Tibial artery (tissue), 4 donors: ENCODE measurements around the gene USP49.

Experiments
- DNase-seq, 2 donors: peaks; one replicate each; pipeline ENCODE4 v3.0.0-alpha.2; 2019
- H3K27ac ChIP-seq, 2 donors: fragments of 200-600 bp; sonication (generic) in 1 of 2; 1 replicate in 1 of 2; 2 replicates in 1 of 2; pipeline ENCODE4 v1.5.1; 2018 to 2019; ENCODE audit warnings: mild to moderate bottlenecking in 1 of 2
- H3K27me3 ChIP-seq, 2 donors: fragments of 200-600 bp; sonication (generic) in 1 of 2; one replicate each; pipeline versions ENCODE4 v1.5.1 to v1.6.0; 2016 to 2019
- H3K36me3 ChIP-seq, 3 donors: fragments of 200-600 bp; sonication (generic) in 2 of 3; one replicate each; pipeline ENCODE4 v1.5.1; 2016 to 2019; ENCODE audit warnings: mild to moderate bottlenecking in 2 of 3
- H3K4me1 ChIP-seq, 4 donors: fragments of 200-600 bp; sonication (generic) in 2 of 4; 1 replicate in 3 of 4; 2 replicates in 1 of 4; pipeline ENCODE4 v1.5.1; 2016 to 2019
- H3K4me3 ChIP-seq, 2 donors: fragments of 200-600 bp; sonication (generic) in 1 of 2; 1 replicate in 1 of 2; 2 replicates in 1 of 2; pipeline ENCODE4 v1.5.1; 2018 to 2019; ENCODE audit warnings: mild to moderate bottlenecking in 2 of 2
- H3K9me3 ChIP-seq, 3 donors: fragments of 200-600 bp; sonication (generic) in 1 of 3; one replicate each; pipeline ENCODE4 v1.5.1; 2016 to 2019
- CTCF ChIP-seq, 2 experiments: fragments of 200-600 bp in 1 of 2; fragments of 450-650 bp in 1 of 2; IDR thresholded peaks; one replicate each; pipeline ENCODE4 v1.5.1; 2017 to 2019; ENCODE audit warnings: antibody characterized with exemption in 2 of 2, mild to moderate bottlenecking in 1 of 2, moderate library complexity in 1 of 2
- intact Hi-C: fragments of 100-400 bp; cut with DNase I; formaldehyde crosslinking; loops from one replicate; pipeline ENCODE4 v1.15.0; 2023; ENCODE audit warnings: low total_unique reads

Gene USP49

GRCh38 chr6:41881506-41881905 lies 13.7 kb downstream of the USP49 start:
- H3K27ac ChIP-seq = no peak overlapping the region
- H3K4me1 ChIP-seq = no peaks in the 10 kb centered on the region
- no peak for DNase-seq
- intact Hi-C loops = no loop called here
- H3K9me3 ChIP-seq = no peaks in the 10 kb centered on the region
- TF ChIP-seq CTCF (IDR thresholded peaks at IDR 0.05) = no peak
- no peak overlapping the region for H3K4me3 ChIP-seq
- no peaks in the 10 kb centered on the region for H3K27me3 ChIP-seq
- no peaks in the 10 kb centered on the region for H3K36me3 ChIP-seq

DNA sequence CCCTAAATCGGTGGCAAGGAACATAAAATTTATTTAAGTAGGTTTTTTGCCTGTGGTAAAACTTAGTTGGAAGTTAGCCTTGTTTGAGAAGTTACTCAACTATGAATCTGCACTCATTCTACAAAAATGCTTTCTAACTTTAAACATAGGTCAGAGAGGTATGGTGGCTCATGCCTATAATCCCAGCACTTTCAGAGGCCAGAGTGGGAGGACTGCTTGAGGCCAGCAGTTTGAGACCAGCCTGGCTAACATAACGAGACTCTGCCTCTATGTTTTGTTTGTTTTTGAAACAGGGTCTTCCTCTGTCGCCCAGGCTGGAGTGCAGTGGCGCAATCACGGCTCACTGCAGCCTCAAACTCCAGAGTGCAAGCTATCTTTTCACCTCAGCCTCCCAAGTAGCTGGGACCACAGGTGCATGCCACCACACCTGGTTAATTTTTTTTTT lies 16.2 kb downstream of the USP49 start:
- Histone ChIP-seq H3K27ac (no peak overlapping the region), H3K9me3 (no peaks in the 10 kb centered on the region), H3K36me3 (no peaks in the 10 kb centered on the region), H3K4me1 (no peaks in the 10 kb centered on the region), H3K4me3 (no peak overlapping the region), H3K27me3 (no peaks in the 10 kb centered on the region)
- intact Hi-C loops = no loop called here
- TF ChIP-seq CTCF (IDR thresholded peaks at IDR 0.05) = no peak
- DNase-seq = no peak

GRCh38 chr6:41878246-41878645 lies 16.9 kb downstream of the USP49 start:
- H3K27me3 ChIP-seq = no peaks in the 10 kb centered on the region
- TF ChIP-seq CTCF (IDR thresholded peaks at IDR 0.05) = no peak
- intact Hi-C loops = no loop called here
- no peaks in the 10 kb centered on the region for H3K9me3 ChIP-seq
- no peak overlapping the region for H3K27ac ChIP-seq
- no peaks in the 10 kb centered on the region for H3K36me3 ChIP-seq
- H3K4me1 ChIP-seq = no peaks in the 10 kb centered on the region
- no peak for DNase-seq
- H3K4me3 ChIP-seq = no peak overlapping the region

DNA sequence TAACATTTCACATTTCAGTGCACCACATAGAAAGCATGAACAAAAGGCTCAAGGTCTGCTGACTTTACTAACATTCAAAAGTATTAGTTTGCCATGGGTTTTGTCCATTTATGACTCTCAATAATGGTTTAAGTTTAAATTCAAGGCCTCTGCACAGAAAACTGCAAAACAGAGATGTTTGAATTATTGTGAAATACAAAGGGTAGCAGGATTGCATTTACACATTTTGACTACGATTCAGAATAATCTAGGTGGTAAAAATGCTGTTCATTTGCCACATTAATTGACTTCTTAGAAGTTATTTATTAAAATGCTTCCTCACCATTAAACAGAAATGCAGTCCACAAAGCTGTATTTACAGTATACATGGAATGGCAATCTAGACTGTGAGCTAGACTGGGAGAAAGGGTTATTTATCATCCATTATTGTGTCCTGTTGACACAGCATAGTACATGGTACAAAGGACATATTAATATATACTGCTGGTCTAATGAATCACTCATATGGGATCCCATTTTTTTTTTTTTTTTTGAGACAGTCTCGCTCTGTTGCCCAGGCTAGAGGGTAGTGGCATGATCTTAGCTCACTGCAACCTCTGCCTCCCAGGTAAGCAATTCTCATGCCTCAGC lies 18.0 kb downstream of the USP49 start:
- no peak for TF ChIP-seq CTCF (IDR thresholded peaks at IDR 0.05)
- H3K4me3 ChIP-seq = no peak overlapping the region
- intact Hi-C loops = no loop called here
- no peaks in the 10 kb centered on the region for H3K9me3 ChIP-seq
- H3K27me3 ChIP-seq = no peaks in the 10 kb centered on the region
- H3K36me3 ChIP-seq = no peaks in the 10 kb centered on the region
- H3K4me1 ChIP-seq = no peaks in the 10 kb centered on the region
- DNase-seq = no peak
- no peak overlapping the region for H3K27ac ChIP-seq

DNA sequence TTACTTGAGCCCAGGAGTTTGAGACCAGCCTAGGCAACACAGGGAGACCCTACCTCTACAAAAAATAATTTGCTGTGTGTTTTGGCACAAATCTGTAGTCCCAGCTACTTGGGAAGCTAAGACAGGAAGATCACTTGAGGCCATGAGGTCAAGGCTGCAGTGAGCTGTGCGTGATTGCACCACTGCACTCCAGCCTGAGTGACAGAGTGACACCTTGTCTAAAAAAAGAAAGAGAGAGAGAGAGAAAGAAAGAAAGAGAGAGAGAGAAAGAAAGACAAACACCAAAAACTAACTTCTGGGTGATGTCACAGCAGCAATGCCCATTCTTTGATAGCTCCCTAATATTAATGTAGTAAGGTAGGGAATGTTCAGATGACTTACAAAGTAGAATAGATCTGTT lies 20.4 kb downstream of the USP49 start:
- H3K9me3 ChIP-seq = no peaks in the 10 kb centered on the region
- intact Hi-C loops = no loop called here
- no peak for TF ChIP-seq CTCF (IDR thresholded peaks at IDR 0.05)

GRCh38 chr6:41872147-41872546 lies 23.0 kb downstream of the USP49 start:
- no peaks in the 10 kb centered on the region for H3K36me3 ChIP-seq
- DNase-seq = no peak
- intact Hi-C loops = no loop called here
- TF ChIP-seq CTCF (IDR thresholded peaks at IDR 0.05) = no peak
- H3K27me3 ChIP-seq = no peaks in the 10 kb centered on the region
- no peak overlapping the region for H3K27ac ChIP-seq
- no peaks in the 10 kb centered on the region for H3K4me1 ChIP-seq
- no peaks in the 10 kb centered on the region for H3K9me3 ChIP-seq
- H3K4me3 ChIP-seq = no peak overlapping the region

More for the DNA sequence above, 20.4 kb downstream of the USP49 start:
- H3K27me3 ChIP-seq = no peaks in the 10 kb centered on the region
- no peak overlapping the region for H3K27ac ChIP-seq
- no peak for DNase-seq
- H3K36me3 ChIP-seq = no peaks in the 10 kb centered on the region
- no peaks in the 10 kb centered on the region for H3K4me1 ChIP-seq
- no peak overlapping the region for H3K4me3 ChIP-seq
